Type B pancreatic cell (in vitro differentiated cells): ENCODE measurements around the gene TSC2. TPM values are rescaled to one million over a fixed set of nuclear protein-coding genes. Genes with fewer than 3 reads are reported as not detected.
A peak's percentile ranks its signal among the peaks of the same experiment; 100 is the strongest.

Experiments
- DNase-seq: peaks from one replicate; pipeline ENCODE4 v3.0.0; 2021; ENCODE audit warnings: mixed read lengths; ENCODE audit not compliant: unreplicated experiment; ENCODE audit errors: extremely low spot score
- H3K27ac Mint-ChIP-seq: 2 replicates; pipeline ENCODE4 v1.8.0; 2021; ENCODE audit warnings: mild to moderate bottlenecking, mixed read lengths
- H3K27me3 Mint-ChIP-seq: 2 replicates; pipeline ENCODE4 v1.8.0; 2021; ENCODE audit warnings: mixed read lengths
- H3K36me3 Mint-ChIP-seq: 2 replicates; pipeline ENCODE4 v1.8.0; 2021; ENCODE audit warnings: mixed read lengths
- H3K4me1 Mint-ChIP-seq: one replicate; pipeline ENCODE4 v1.8.0; 2021; ENCODE audit warnings: mixed read lengths; ENCODE audit not compliant: unreplicated experiment
- H3K4me3 Mint-ChIP-seq: 2 replicates; pipeline ENCODE4 v1.8.0; 2021; ENCODE audit warnings: mild to moderate bottlenecking, mixed read lengths
- H3K9me3 Mint-ChIP-seq: 2 replicates; pipeline ENCODE4 v1.8.0; 2021; ENCODE audit warnings: mixed read lengths
- CTCF ChIP-seq: fragments of 200-600 bp; sonication (generic); conservative IDR thresholded peaks from 2 replicates; pipeline ENCODE4 v1.5.0; 2021; ENCODE audit warnings: antibody characterized with exemption, mild to moderate bottlenecking
- total RNA-seq: library from RNA; stranded (reverse); gene quantifications from 2 replicates; pipeline ENCODE4 v1.2.1, GENCODE V29; 2021; ENCODE audit warnings: low replicate concordance

Gene TSC2
- total RNA-seq, 1 donor from 2014 or later: 208 TPM

- no peaks in the 10 kb centered on the region for H3K36me3 Mint-ChIP-seq
- no peak for DNase-seq
- no peaks in the 10 kb centered on the region for H3K4me1 Mint-ChIP-seq
- H3K4me3 Mint-ChIP-seq: no peak overlapping the region
- no peaks in the 10 kb centered on the region for H3K27me3 Mint-ChIP-seq
- no peaks in the 10 kb centered on the region for H3K9me3 Mint-ChIP-seq
- no peak for TF ChIP-seq CTCF
- H3K27ac Mint-ChIP-seq: no peak overlapping the region
Measured at GRCh38 chr16:2078691-2079090, 30.9 kb downstream of the TSC2 start.

GRCh38 chr16:2079311-2079800 lies 31.6 kb downstream of the TSC2 start:
- Mint-ChIP-seq H3K36me3 (no peaks in the 10 kb centered on the region), H3K4me1 (no peaks in the 10 kb centered on the region), H3K27ac (no peak overlapping the region), H3K27me3 (no peaks in the 10 kb centered on the region), H3K9me3 (no peaks in the 10 kb centered on the region), H3K4me3 (no peak overlapping the region)
- no peak for DNase-seq
- no peak for TF ChIP-seq CTCF

- no peaks in the 10 kb centered on the region for H3K36me3 Mint-ChIP-seq
- no peaks in the 10 kb centered on the region for H3K4me1 Mint-ChIP-seq
- no peak for TF ChIP-seq CTCF
Measured at GRCh38 chr16:2079991-2080390, 32.2 kb downstream of the TSC2 start.

GRCh38 chr16:2081201-2082084 lies 33.7 kb downstream of the TSC2 start:
- no peaks in the 10 kb centered on the region for H3K9me3 Mint-ChIP-seq
- H3K4me1 Mint-ChIP-seq: no peaks in the 10 kb centered on the region
- H3K4me3 Mint-ChIP-seq: no peak overlapping the region
- H3K36me3 Mint-ChIP-seq: no peaks in the 10 kb centered on the region
- DNase-seq: no peak
- H3K27ac Mint-ChIP-seq: no peak overlapping the region
- no peaks in the 10 kb centered on the region for H3K27me3 Mint-ChIP-seq
- no peak for TF ChIP-seq CTCF

More at GRCh38 chr16:2079991-2080390, 32.2 kb downstream of the TSC2 start:
- H3K4me3 Mint-ChIP-seq: no peak overlapping the region
- H3K27me3 Mint-ChIP-seq: no peaks in the 10 kb centered on the region
- H3K9me3 Mint-ChIP-seq: no peaks in the 10 kb centered on the region
- no peak for DNase-seq
- no peak overlapping the region for H3K27ac Mint-ChIP-seq

GRCh38 chr16:2082171-2082982 lies 34.6 kb downstream of the TSC2 start:
- H3K27me3 Mint-ChIP-seq: no peaks in the 10 kb centered on the region
- no peak for TF ChIP-seq CTCF
- DNase-seq: no peak
- H3K4me1 Mint-ChIP-seq: no peaks in the 10 kb centered on the region
- no peaks in the 10 kb centered on the region for H3K9me3 Mint-ChIP-seq
- H3K4me3 Mint-ChIP-seq: no peak overlapping the region
- H3K36me3 Mint-ChIP-seq: no peaks in the 10 kb centered on the region
- H3K27ac Mint-ChIP-seq: peak overlapping the region; percentile 16
